Prostate gland (tissue), 2 donors: ENCODE data around the gene CLN6.

Source experiments
- CTCF ChIP-seq, 4 experiments: fragments of 200-600 bp in 2 of 4; fragments of 450-650 bp in 2 of 4; sonication (generic) in 2 of 4; IDR thresholded peaks; 1 replicate in 3 of 4; 2 replicates in 1 of 4; pipeline ENCODE4 v1.5.1; 2016 to 2019; ENCODE audit warnings: antibody characterized with exemption in 4 of 4, mild to moderate bottlenecking in 2 of 4, moderate library complexity in 2 of 4
- POLR2A ChIP-seq: fragments of 450-650 bp; IDR thresholded peaks from one replicate; pipeline ENCODE4 v1.6.1; 2016; ENCODE audit warnings: antibody characterized with exemption, mild to moderate bottlenecking
- POLR2AphosphoS5 ChIP-seq: sonication (generic); formaldehyde crosslinking; IDR thresholded peaks from one replicate; pipeline ENCODE4 v1.6.1; 2017; ENCODE audit warnings: antibody characterized with exemption

- TF ChIP-seq POLR2AphosphoS5 (no peak), CTCF (IDR thresholded peaks at IDR 0.05) (no peak), POLR2A (no peak)
Observed at GRCh38 chr15:68228971-68229385, 550 bp downstream of the CLN6 start.
